Natural killer cell (primary cell): ENCODE measurements around the gene PRPF40A. TPM values are rescaled to one million over a fixed set of nuclear protein-coding genes. Genes with fewer than 3 reads are reported as not detected.

ENCODE experiments used
- ATAC-seq, 3 donors: fragments of 150-1000 bp in 2 of 3; fragments of 200-7000 bp in 1 of 3; cut with Tn5 transposase; 1 replicate in 1 of 3; 2 replicates in 2 of 3; pipeline ENCODE4 v1.10.0; 2021; ENCODE audit warnings: mild to moderate bottlenecking in 2 of 3, moderate library complexity in 2 of 3
- DNase-seq, 2 donors: peaks; one replicate each; pipeline versions ENCODE4 v3.0.0 to v3.0.0-alpha.2; 2013 to 2021; ENCODE audit warnings: mixed read lengths in 1 of 2
- H3K27ac ChIP-seq: one replicate; pipeline ENCODE4 v1.5.1; 2013; ENCODE audit warnings: mild to moderate bottlenecking, low read length
- H3K27me3 ChIP-seq: one replicate; pipeline ENCODE4 v1.6.1; 2013; ENCODE audit warnings: low read length; ENCODE audit not compliant: control insufficient read depth, insufficient read depth
- H3K36me3 ChIP-seq: one replicate; pipeline ENCODE4 v1.6.1; 2013; ENCODE audit warnings: low read length; ENCODE audit not compliant: control insufficient read depth, insufficient read depth
- H3K4me1 ChIP-seq: one replicate; pipeline ENCODE4 v1.6.1; 2013; ENCODE audit warnings: low read length; ENCODE audit not compliant: control insufficient read depth, insufficient read depth
- H3K4me3 ChIP-seq: one replicate; pipeline ENCODE4 v1.5.1; 2013; ENCODE audit warnings: low read length
- H3K9me3 ChIP-seq: one replicate; pipeline ENCODE4 v1.6.1; 2013; ENCODE audit warnings: low read length; ENCODE audit not compliant: control insufficient read depth, insufficient read depth
- H3K27ac Mint-ChIP-seq, 2 donors: one replicate each; pipeline ENCODE4 v1.8.0; 2022; ENCODE audit warnings: mild to moderate bottlenecking in 2 of 2, mixed read lengths in 2 of 2, moderate library complexity in 1 of 2
- H3K27me3 Mint-ChIP-seq, 2 donors: one replicate each; pipeline ENCODE4 v1.8.0; 2022; ENCODE audit warnings: low read depth in 2 of 2, mixed read lengths in 2 of 2
- H3K36me3 Mint-ChIP-seq: one replicate; pipeline ENCODE4 v1.8.0; 2022; ENCODE audit warnings: mixed read lengths
- H3K4me1 Mint-ChIP-seq, 2 donors: one replicate each; pipeline ENCODE4 v1.8.0; 2022; ENCODE audit warnings: mixed read lengths in 2 of 2
- H3K4me3 Mint-ChIP-seq: one replicate; pipeline ENCODE4 v1.8.0; 2022; ENCODE audit warnings: mild to moderate bottlenecking, moderate library complexity, mixed read lengths
- H3K9me3 Mint-ChIP-seq, 2 donors: one replicate each; pipeline ENCODE4 v1.8.0; 2022; ENCODE audit warnings: mixed read lengths in 2 of 2
- WGBS: methylation state at CpG from one replicate; pipeline ENCODE4 v1.1.7; 2013; ENCODE audit warnings: missing lambda C conversion rate; ENCODE audit not compliant: insufficient coverage; 5-methylcytosine and 5-hydroxymethylcytosine counted together
- intact Hi-C: fragments of 100-400 bp; cut with micrococcal nuclease; formaldehyde crosslinking; loops from one replicate; pipeline ENCODE4 v1.14.2; 2022
- total RNA-seq, 4 donors: library from RNA; stranded (reverse); fragments of 120-200 nt in 1 of 4; gene quantifications; one replicate each; pipeline versions ENCODE4 v1.2.3 to v1.2.4, GENCODE V29; 2013 to 2022
- TF ChIP-seq, protein P1 (sequence below): fragments of 200-600 bp; IDR thresholded peaks from one replicate; pipeline ENCODE4 v1.8.0; 2022; ENCODE audit warnings: antibody characterized with exemption

PRPF40A gene
- total RNA-seq, 3 donors from 2014 or later (not counting 1 experiment from before 2014, with no cell fraction given), result 120 to 137 (median 130) TPM

DNA sequence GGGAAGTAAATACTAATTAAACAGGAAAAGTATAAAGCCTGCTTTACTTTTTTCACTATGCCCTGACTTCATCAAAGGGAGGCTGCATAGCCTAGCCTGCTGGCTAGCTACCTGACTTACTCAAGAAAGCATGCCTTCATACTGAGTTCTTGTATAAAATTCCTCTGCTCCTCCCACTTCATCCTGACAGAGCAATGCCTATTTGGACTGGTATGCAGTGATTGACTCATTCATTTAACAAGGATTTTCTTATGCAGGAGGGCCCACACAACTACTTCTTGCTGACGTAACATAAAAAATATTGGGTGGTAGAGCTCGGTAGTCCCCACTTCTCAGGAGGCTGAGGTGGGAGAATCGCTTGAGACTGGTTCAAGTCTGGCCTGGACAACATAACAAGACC, 70.5 kb downstream of the PRPF40A start:
- ATAC-seq, result no peak
- no peaks in the 10 kb centered on the region for H3K27me3 Mint-ChIP-seq
- H3K4me1 Mint-ChIP-seq, result no peaks in the 10 kb centered on the region
- no peak overlapping the region for H3K4me3 Mint-ChIP-seq
- Histone ChIP-seq H3K27me3 (no peaks in the 10 kb centered on the region), H3K27ac (no peak overlapping the region), H3K9me3 (no peaks in the 10 kb centered on the region), H3K36me3 (peaks cover 6% of the 10 kb centered on the region), H3K4me3 (no peak overlapping the region), H3K4me1 (no peaks in the 10 kb centered on the region)
- intact Hi-C loops, result no loop called here
- DNase-seq, result no peak
- H3K36me3 Mint-ChIP-seq, result no peaks in the 10 kb centered on the region
- no peaks in the 10 kb centered on the region for H3K9me3 Mint-ChIP-seq
- WGBS, result 94% methylated on average over 2 of the region's 3 CpGs
- peak overlapping the region in 1 of 2 donors; percentile 45 for H3K27ac Mint-ChIP-seq
- TF ChIP-seq, protein P1, sequence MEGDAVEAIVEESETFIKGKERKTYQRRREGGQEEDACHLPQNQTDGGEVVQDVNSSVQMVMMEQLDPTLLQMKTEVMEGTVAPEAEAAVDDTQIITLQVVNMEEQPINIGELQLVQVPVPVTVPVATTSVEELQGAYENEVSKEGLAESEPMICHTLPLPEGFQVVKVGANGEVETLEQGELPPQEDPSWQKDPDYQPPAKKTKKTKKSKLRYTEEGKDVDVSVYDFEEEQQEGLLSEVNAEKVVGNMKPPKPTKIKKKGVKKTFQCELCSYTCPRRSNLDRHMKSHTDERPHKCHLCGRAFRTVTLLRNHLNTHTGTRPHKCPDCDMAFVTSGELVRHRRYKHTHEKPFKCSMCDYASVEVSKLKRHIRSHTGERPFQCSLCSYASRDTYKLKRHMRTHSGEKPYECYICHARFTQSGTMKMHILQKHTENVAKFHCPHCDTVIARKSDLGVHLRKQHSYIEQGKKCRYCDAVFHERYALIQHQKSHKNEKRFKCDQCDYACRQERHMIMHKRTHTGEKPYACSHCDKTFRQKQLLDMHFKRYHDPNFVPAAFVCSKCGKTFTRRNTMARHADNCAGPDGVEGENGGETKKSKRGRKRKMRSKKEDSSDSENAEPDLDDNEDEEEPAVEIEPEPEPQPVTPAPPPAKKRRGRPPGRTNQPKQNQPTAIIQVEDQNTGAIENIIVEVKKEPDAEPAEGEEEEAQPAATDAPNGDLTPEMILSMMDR, result no peak

DNA sequence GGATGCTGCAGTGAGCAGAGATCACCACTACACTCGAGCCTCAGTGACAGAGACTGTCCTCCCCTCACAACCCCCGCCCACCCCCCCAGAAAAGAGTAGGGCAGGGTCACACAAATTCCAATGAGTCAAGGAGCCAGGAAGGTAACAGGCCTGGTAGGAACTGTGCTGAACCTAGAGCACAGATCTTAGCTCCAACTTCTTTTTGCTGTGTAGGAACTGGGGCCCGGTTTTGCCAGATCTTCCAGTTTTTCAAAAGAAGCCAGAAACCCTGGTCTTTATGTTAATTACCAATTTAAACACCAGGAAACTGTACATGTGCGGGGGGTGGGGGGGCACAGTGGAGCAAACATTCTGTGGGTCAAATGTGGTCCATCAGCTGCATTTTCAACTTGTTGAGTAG, 71.0 kb downstream of the PRPF40A start:
- Mint-ChIP-seq H3K4me3 (no peak overlapping the region), H3K9me3 (no peaks in the 10 kb centered on the region), H3K27ac (no peak overlapping the region), H3K27me3 (no peaks in the 10 kb centered on the region), H3K4me1 (no peaks in the 10 kb centered on the region), H3K36me3 (no peaks in the 10 kb centered on the region)
- intact Hi-C loops, result no loop called here
- no peak for ATAC-seq
- Histone ChIP-seq H3K4me3 (no peak overlapping the region), H3K27ac (no peak overlapping the region), H3K36me3 (peaks cover 6% of the 10 kb centered on the region), H3K27me3 (no peaks in the 10 kb centered on the region), H3K9me3 (no peaks in the 10 kb centered on the region), H3K4me1 (no peaks in the 10 kb centered on the region)
- WGBS, result 100% methylated on average over 3 of the region's 4 CpGs
- no peak for DNase-seq
- TF ChIP-seq, protein P1, result no peak

DNA sequence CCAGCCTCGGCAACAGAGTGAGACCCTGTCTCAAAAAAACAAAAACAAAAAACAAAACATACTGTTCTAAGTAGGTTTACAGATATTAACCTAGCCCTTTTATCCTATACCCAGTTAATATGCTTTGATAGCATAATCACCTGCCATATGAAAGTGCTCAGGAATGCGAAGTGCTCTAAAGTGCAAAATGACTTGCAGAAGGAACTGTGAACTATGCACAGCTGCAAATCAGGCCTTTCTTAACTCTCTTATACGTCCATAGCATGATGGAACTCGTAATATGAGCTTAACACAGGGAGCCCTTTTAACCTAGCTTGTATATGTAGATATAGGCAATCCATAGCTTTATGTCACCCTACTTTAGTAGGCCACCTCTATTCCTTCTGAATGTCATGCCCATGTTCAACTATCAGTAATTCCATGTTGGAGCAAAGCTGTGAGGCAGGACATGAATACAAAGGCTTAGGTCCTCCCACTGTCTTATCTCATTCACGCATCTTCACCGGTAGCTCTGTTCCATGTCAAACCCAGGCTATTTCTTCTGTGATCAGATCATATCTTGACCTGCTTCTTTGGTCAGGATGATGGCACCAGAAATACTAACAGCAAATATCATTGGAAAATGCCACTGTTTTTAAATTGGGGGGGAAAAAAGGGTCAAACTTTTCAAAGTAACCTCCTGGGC, 72.9 kb downstream of the PRPF40A start:
- Mint-ChIP-seq H3K27ac (no peak overlapping the region), H3K9me3 (no peaks in the 10 kb centered on the region), H3K4me1 (no peaks in the 10 kb centered on the region), H3K4me3 (no peak overlapping the region), H3K36me3 (no peaks in the 10 kb centered on the region), H3K27me3 (no peaks in the 10 kb centered on the region)
- TF ChIP-seq, protein P1, result no peak
- Histone ChIP-seq H3K4me1 (no peaks in the 10 kb centered on the region), H3K27ac (no peak overlapping the region), H3K4me3 (no peak overlapping the region), H3K27me3 (no peaks in the 10 kb centered on the region), H3K9me3 (no peaks in the 10 kb centered on the region), H3K36me3 (no peaks in the 10 kb centered on the region)
- 100% methylated on average over 5 of the region's 6 CpGs for WGBS
- ATAC-seq, result no peak
- intact Hi-C loops, result no loop called here
- DNase-seq, result no peak

DNA sequence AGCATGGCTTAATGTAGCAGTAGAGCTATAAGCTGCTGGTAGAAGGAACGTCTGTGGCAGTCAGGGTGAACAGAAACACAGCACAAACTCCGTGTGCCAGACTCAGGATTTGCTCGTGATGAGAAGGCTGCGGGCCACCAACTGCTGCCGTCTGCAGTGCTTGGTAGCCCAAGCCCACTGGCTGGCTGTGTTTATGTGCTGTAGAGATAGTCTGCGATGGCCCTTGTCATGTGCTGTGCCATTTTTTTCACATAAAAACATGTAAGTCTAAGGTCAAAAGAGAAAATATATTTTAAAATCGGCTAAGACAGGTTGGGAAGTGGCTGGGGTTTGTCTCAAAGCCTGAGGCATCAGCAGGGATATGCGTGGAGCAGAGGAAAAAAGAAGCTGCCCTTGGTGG, 78.7 kb downstream of the PRPF40A start:
- H3K4me1 ChIP-seq, result no peaks in the 10 kb centered on the region
- H3K4me3 Mint-ChIP-seq, result no peak overlapping the region
- TF ChIP-seq, protein P1, result no peak
- H3K4me3 ChIP-seq, result no peak overlapping the region
- no peaks in the 10 kb centered on the region for H3K27me3 ChIP-seq
- no peaks in the 10 kb centered on the region for H3K27me3 Mint-ChIP-seq
- WGBS, result 80% methylated on average over 8 of the region's 8 CpGs
- no peaks in the 10 kb centered on the region for H3K36me3 ChIP-seq
- no peaks in the 10 kb centered on the region for H3K4me1 Mint-ChIP-seq
- H3K27ac Mint-ChIP-seq, result no peak overlapping the region
- intact Hi-C loops, result loop anchor here (5.0 kb wide), 1 partner anchor 81 kb away; no protein-coding TSS in a partner anchor
- H3K9me3 Mint-ChIP-seq, result no peaks in the 10 kb centered on the region
- H3K36me3 Mint-ChIP-seq, result no peaks in the 10 kb centered on the region
- no peak for DNase-seq
- H3K9me3 ChIP-seq, result no peaks in the 10 kb centered on the region
- no peak overlapping the region for H3K27ac ChIP-seq
- no peak for ATAC-seq
